HG02870 (cell line): ENCODE measurements around the gene DDX24.

Experiments used
- ATAC-seq: cut with Tn5 transposase; IDR thresholded peaks from one replicate; pipeline ENCODE4 v1.9.1; 2021; ENCODE audit warnings: mild to moderate bottlenecking, moderate library complexity; ENCODE audit not compliant: unreplicated experiment

DDX24 gene

DNA sequence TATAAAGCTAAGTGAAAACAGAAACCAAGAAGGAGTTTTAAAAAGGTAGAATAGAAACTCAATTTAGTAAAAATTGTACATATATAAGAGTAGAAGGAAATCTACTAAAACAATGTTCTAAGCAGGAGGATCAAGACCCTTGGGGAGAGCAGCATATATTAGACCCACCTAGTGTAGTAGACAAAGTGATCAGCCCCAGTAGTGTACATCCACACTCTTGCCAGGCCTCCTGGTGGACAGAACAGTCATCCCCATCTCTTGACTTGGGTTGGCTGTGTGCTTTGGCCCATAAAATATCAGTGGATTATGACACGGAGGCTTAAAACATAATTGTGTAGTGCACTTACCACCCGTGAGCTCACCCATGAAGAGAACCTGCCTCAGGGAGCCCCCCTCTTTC is 65.8 kb downstream of the DDX24 start:
- no peak for ATAC-seq

DNA sequence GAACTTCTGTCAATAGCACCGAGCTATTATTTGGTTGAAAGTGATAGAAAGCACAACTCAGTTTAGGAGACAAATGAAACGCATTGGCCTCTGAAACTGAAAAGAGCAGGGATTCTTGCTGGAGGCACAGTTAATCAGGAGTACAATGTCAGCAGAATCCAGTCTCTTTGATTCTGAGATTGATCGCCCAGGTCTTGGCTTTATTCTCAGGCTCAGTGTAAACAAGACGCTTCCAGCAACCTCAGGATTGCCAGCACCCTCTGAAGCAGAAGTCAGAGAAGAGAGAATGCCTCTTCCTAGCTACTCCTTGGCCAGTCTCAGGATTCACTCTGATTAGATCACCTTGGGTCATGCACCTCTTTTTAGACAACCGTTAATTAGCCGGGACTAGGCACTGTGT is 66.6 kb downstream of the DDX24 start:
- no peak for ATAC-seq

DNA sequence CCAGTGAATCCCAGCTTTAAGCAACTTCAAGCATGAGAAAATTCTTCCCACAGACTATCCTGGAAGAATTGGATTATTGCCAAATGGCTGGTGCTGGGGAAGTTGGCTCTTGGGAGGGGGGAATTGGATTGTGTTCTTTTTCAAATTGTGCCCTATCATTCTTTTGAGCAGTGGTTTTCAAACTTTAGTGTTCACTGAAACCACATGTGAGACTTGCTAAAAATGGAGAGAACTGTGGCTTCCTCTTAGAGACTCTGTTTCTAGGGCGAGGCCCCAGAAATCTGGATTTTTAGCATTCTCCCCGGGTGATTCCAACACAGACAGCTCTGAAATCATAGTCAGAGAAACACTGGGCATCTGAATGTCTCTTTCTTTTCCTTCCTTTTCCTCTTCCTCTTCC is 69.2 kb downstream of the DDX24 start:
- ATAC-seq: peak; percentile 37

DNA sequence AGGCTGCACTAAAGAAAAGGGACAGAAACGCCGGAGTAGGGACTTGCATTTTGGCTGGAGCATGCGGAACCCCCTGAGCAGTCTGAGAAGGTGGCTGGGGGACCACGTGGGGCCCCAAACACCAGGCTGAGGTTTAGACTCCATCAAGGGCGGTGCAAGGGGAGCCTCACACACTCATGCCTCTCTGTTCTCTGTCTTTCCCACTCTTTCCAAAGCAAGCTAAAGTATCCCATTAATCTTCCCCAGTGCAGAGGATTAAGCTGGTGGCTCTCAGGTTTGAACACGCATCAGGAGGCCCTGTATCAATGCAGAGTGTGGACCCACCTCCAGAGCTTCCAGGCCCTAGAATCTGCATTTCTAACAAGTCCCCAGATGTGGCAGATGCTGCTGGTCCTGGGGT is 70.4 kb downstream of the DDX24 start:
- ATAC-seq: no peak

DNA sequence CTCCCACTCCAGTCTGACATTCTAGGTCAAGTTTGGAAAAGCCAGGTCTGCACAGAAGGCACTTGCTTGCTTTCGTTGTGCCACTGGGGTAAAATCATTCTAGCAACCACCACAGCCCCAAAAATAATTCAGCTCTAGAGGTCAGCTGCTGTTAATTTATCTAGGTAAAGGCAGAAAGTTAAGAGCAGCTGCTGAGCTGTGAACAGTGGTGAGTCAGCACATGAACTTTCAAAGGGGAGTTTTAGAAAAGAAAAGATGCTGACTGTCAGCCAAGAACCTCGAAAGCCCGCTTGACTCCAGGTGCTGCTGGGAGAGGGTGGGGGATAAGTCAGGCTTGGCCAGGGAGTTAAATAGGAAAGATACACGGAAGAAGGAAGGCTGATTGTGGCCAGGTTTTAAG is 71.2 kb downstream of the DDX24 start:
- ATAC-seq: peak; percentile 76

DNA sequence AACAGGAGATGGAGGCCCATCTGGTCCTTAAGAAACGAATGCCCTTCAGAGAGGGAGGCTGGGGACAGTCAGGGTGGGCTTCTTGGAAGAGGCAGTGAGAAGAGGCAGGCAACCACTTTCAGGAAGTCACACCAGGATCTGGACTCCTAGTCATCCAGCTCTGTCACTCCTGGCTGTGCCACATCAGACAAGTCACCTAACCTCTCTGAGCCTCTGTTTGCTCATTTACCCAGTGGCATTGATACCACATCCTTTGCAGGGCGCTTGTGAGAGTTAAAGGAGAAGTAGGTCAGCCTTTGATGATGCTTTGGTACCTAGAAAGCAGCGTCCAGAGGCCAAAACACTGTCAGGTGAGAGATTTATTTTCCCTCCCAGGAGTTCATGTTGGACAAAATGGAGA is 72.8 kb downstream of the DDX24 start:
- ATAC-seq: no peak

DNA sequence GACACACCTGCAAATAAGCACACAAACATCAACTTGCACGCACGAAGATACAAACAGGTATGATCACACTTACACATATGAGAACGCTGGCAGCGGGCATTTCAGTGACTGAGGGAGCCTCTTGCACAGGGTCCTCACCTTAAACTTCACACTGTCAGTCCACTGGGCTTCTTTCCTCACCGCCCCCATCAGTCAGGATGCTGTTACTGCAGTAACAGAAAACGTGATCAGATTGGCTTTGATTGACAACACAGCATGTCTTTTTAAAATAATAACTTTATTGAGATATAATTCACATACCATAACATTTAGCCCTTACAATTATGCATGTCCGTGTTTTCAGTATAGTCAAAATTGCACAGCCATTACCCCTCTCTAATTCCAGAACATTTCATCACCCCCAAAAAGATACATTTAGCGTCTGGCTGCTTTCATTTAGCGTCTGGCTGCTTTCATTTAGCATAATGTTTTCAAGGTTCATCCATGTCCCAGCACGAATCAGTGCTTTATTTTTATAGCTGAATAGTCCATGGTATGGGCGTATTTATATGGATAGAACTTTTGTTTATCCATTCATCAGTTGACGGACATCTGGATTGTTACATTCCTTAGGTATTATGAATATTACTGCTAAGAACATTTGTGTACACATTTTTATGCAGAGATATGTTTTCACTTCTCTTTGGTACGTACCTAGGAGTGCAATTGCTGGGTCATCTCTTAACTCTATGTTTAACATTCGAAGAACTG is 75.5 kb downstream of the DDX24 start:
- no peak for ATAC-seq

DNA sequence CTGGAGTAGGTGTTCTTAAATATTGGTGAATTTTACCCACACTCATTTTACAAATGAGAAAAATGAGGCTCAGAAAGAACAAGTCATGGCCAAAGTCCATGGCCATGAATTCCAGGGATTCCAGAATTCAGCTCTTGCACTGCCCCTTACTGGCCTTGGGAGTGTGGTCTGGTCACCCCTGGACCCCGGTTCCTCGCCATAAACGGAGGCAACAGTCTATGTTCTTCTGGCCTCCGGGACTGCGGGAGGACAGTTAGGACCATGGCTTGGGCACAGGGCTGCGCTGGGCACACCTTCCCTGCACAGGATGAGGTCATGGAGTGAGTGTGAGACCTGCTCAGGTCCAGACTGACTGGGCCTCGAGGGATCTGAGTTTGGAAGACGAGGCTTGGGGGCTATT is 77.0 kb downstream of the DDX24 start:
- ATAC-seq: no peak

DNA sequence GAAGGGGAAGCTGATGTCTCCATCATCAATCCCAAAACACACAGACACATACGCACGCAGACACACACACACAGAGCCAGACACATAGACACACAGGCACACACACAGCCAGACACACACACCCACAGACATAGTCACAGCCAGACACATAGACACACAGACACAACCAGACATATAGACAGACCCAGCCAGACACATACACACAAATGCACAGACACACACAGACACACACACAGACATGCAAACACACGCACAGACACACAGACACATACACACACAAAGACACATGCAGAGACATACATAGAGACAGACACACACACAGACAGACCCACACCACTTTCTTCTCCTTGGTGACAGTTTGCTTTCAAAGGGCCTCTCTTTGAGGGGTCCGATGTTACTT is 77.6 kb downstream of the DDX24 start:
- ATAC-seq: no peak

DNA sequence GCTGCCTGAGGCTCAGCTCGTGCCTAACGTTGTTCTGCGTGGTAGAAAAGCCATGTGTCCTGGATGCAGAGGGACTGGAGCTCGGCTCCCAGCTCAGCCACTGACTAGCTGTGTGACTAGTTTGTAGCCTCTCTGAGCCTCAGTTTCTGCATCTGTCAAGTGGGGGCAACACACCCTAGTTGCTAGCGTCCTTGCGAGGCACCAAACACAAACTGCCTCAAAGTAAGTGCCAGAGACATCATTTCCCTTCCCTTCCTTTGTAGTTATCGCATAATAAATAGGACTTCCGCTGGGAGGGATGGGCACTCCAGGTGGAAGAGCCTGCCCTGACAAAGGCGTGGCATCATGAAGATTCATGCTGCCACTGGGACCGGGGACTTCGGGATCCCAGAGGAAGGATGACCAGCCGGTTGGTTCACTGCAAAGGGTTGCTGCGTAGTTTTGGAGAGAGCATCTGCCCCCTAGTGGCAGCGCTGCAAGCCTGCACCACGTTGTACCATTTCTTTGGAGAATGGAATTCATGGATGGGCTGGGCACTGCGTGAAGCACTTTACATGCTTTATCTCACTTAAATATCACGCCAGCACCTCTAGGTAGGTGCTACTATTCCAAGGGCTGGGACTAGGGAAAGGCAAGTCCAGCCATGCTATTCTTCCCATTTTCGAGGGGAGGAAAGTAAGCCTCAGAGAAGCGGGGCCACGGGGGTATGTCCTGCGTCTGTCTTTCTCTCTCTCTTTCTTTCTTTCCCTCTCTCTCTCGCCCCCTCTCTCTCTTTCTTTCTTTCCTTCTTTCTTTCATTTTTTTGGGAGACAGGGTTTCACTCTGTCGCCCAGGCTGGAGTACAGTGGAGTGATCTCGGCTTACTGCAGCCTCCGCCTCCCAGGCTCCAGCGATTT is 79.3 kb downstream of the DDX24 start:
- peak; percentile 61 for ATAC-seq

DNA sequence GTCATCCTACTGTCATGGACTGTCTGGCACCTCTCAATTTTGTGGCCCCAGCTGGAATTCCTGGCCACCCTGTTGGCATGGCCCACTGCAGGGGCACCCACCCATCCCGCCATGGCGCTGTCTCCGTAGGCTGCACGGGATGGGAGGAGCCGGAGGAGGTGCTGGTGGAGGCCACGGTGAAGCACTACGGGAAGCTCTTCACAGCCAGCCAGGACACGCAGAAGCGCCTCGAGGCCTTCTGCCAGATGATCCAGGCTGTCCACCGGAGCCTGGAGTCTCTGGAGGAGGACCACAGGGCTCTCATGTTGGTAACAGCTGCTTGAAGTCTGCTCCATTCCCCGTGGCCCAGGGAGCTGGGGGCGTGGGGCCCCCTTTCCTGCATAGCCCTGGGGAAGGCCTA is 80.0 kb downstream of the DDX24 start:
- ATAC-seq: no peak

DNA sequence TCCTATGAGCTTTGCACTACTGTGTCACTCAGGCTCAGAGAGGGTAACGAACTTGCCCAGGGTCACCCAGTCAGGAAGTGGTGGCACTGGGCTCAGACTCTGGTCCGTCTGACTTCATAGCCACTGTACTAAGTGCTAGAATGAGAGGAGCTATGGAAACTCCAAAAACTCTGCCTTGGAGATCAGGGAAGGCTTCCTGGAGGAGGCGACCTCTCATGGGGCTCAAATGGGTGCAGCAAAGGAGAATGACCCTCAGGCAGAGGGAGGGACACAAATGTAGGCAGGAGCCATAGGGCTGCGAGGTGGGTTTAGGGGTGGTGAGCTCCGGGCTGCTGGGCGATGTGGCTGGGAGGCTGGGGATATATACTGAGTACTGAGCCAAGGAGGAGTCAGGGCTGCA is 80.7 kb downstream of the DDX24 start:
- no peak for ATAC-seq

DNA sequence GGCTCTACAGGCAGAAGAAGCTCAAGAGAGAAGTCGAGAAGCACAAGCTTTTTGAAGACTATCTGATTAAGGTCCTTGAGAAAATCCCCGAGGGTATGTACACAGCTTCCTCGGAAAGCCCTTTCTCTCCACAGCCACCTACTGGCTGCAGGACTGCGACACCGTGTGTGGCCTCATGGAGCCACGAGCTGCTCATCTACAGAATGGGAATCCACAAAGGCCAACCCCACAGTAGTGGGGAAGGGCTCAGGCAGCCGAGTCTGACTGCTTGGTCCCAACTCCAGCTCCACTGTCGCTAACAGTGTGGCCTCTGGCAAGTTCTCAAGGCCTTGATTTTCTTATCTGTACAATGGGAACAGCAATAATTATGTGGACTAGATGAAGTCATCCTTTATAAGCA is 81.4 kb downstream of the DDX24 start:
- ATAC-seq: no peak

DNA sequence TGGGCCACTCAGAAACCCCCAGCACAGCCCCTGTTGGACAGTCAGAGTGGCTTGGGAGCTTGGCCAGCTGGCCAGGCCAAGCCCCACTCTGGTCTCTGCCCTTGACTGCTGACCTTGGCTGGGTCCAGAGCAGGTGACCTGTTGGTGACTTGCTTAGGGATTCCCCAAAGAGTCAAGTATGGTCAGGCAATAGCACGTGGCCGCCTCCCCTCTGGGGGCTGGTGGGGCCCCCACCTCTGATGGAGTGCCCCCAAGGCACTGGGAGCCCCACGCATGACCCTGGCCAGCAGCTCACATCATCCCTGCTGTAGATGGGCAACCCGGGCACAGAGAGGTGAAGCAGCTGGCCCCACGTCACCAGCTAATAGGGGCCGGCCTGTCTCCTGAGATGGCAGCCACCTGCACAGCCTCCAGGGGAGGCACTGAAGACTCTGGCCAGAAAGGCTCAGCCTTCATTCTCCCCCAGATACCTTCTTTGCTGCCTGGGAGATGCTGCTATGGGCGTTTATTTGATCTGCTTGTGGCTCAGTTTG is 82.1 kb downstream of the DDX24 start:
- no peak for ATAC-seq
